Measurements from ENCODE around the gene MT1X. TPM values are rescaled to one million over a fixed set of nuclear protein-coding genes. Genes with fewer than 3 reads are reported as not detected.

The MT1X gene
- total RNA-seq, 2 experiments from 2014 or later = 52.5 to 54.2 TPM

- Mint-ChIP-seq H3K9me3 (no peaks in the 10 kb centered on the region), H3K4me1 (ENCODE audit: low read depth) (peaks cover 23% of the 10 kb centered on the region), H3K4me3 (peak overlapping the region; percentile 39), H3K27ac (no peak overlapping the region), H3K27me3 (peaks cover 83% of the 10 kb centered on the region), H3K36me3 (ENCODE audit: low read depth) (no peaks in the 10 kb centered on the region)
- intact Hi-C loops (cut with micrococcal nuclease) = no loop called here
- peak; percentile 39 for DNase-seq
- no peak for ATAC-seq
- ChIA-PET CTCF (interaction anchor here (2.6 kb wide), 1 partner anchor 10 kb away, joined by 6 read pairs; the partner anchor contains the start of gene MT1E), POLR2A (no interaction called here)
- TF ChIP-seq CTCF (IDR thresholded peaks at IDR 0.05) = no peak
These were observed 46.8 kb upstream of the MT1X start for GRCh38 chr16:56635441-56635967.

DNA sequence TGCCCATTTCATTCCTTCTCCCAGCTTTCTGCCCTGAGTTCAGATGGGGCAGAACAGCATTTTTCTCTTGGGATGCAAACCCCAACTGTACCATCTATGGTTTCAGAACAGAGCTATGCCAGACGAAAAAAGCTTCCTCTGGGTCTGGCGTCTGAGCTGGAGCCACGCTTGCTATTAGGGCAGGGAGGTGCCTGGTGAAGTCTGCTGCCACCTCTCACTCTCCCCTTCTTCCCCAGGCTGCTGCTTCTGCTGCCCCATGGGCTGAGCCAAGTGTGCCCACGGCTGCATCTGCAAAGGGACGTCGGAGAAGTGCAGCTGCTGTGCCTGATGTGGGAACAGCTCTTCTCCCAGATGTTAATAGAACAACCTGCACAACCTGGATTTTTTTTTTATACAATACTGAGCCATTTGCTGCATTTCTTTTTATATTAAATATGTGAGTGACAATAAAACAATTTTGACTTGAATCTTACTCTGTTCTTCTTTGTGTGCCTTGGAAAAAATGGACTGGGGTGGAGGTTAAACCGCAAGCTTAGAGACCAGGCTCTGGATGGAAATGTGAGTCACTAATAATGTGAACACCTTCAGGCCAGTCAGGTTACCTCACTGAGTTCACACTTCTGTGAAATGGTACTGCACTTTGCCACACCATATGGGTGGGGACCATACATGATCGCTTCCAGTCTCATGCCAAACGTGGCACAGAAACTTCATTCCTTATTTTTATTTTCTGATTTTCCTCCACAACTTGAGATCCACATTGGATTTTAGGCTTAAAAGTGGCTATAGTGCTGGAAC is 45.5 kb upstream of the MT1X start:
- no peaks in the 10 kb centered on the region for H3K36me3 Mint-ChIP-seq (ENCODE audit: low read depth)
- CTCF ChIA-PET = interaction anchor here (2.6 kb wide), 1 partner anchor 11 kb away, joined by 6 read pairs; the partner anchor contains the start of gene MT1E
- no peak for TF ChIP-seq CTCF (IDR thresholded peaks at IDR 0.05)
- peaks cover 84% of the 10 kb centered on the region for H3K27me3 Mint-ChIP-seq
- H3K9me3 Mint-ChIP-seq = no peaks in the 10 kb centered on the region
- POLR2A ChIA-PET = interaction anchor here (1.0 kb wide), 1 partner anchor 45 kb away, joined by 3 read pairs; no protein-coding TSS in a partner anchor
- H3K4me3 Mint-ChIP-seq = no peak overlapping the region
- peaks cover 21% of the 10 kb centered on the region for H3K4me1 Mint-ChIP-seq (ENCODE audit: low read depth)
- ATAC-seq (no peak), DNase-seq (no peak)
- H3K27ac Mint-ChIP-seq = no peak overlapping the region
- intact Hi-C loops (cut with micrococcal nuclease) = no loop called here

- TF ChIP-seq CTCF (IDR thresholded peaks at IDR 0.05) = no peak
- H3K27me3 Mint-ChIP-seq = peaks cover 75% of the 10 kb centered on the region
- POLR2A ChIA-PET = no interaction called here
- peak; percentile 31 for ATAC-seq
- H3K4me1 Mint-ChIP-seq (ENCODE audit: low read depth) = peaks cover 24% of the 10 kb centered on the region
- H3K4me3 Mint-ChIP-seq = peak within 1 kb of the TSS; percentile 47
- CTCF ChIA-PET = interaction anchor here (2.6 kb wide), 1 partner anchor 13 kb away, joined by 6 read pairs; the partner anchor contains the start of gene MT1E
- DNase-seq = no peak
- H3K9me3 Mint-ChIP-seq = no peaks in the 10 kb centered on the region
- no peaks in the 10 kb centered on the region for H3K36me3 Mint-ChIP-seq (ENCODE audit: low read depth)
- H3K27ac Mint-ChIP-seq = no peak within 1 kb of the TSS
- intact Hi-C loops (cut with micrococcal nuclease) = no loop called here
These were observed 44.2 kb upstream of the MT1X start, which contains the start of gene MT1A for GRCh38 chr16:56637814-56638750. Gene MT1A (plus strand): TSS chr16:56638666. CDS start chr16:56638739, 73 bp downstream.

DNA sequence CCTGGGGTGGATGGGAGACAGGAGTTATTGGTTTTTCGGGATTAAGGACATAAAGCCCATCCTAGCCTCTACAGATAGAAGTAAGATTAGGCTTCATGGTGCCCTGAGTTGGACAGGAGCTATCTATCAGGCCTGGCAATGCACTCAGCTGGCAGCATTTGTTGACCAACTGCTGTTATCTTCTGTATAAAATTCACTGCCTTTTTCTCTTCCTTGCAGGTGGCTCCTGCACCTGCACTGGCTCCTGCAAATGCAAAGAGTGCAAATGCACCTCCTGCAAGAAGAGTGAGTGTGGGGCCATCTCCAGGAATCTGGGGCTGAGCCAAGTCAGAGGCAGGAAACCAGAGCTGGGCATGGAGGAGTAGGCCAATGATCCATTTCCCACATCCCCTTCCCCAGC is 43.2 kb upstream of the MT1X start:
- H3K27me3 Mint-ChIP-seq = peaks cover 66% of the 10 kb centered on the region
- H3K27ac Mint-ChIP-seq = no peak overlapping the region

More for the DNA sequence above, 43.2 kb upstream of the MT1X start:
- H3K4me1 Mint-ChIP-seq (ENCODE audit: low read depth) = peaks cover 31% of the 10 kb centered on the region
- ATAC-seq (no peak), DNase-seq (no peak)
- ChIA-PET CTCF (interaction anchor here (0.7 kb wide), 1 partner anchor 8 kb away, joined by 4 read pairs; no protein-coding TSS in a partner anchor), POLR2A (interaction anchor here (1.1 to 1.3 kb wide), 2 partner anchors 13 to 50 kb away, joined by 3 to 5 read pairs; partner anchors contain the start of gene MT1E)
- H3K4me3 Mint-ChIP-seq = no peak overlapping the region
- no peak for TF ChIP-seq CTCF (IDR thresholded peaks at IDR 0.05)
- intact Hi-C loops (cut with micrococcal nuclease) = no loop called here
- H3K9me3 Mint-ChIP-seq = no peaks in the 10 kb centered on the region
- H3K36me3 Mint-ChIP-seq (ENCODE audit: low read depth) = no peaks in the 10 kb centered on the region

All from activated CD8-positive, alpha-beta T cell treated with anti-CD3 and anti-CD28 coated beads for 36 hours (primary cell).